Measurements from ENCODE around the gene SPATA46.

DNA sequence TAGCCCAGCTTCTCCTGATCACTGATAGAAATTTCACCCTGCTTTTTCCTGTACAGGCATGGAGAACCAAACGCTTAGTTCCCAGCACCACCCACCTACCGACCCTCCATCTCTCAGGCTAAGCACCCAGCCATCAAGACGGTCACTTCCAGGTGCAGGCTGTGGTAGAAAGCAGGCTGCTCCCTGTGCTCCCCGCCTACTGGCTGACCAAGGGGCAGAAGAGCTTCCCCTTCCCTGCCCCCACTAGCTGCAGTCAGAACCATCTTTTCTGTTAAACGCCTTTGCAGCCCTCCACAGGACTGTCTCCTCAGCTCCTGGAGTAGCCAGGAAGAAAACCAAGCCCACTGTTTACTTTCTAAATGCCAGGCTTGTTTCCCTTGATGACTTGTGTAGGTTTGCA, 23.0 kb downstream of the SPATA46 start:
- TF ChIP-seq, protein P1, sequence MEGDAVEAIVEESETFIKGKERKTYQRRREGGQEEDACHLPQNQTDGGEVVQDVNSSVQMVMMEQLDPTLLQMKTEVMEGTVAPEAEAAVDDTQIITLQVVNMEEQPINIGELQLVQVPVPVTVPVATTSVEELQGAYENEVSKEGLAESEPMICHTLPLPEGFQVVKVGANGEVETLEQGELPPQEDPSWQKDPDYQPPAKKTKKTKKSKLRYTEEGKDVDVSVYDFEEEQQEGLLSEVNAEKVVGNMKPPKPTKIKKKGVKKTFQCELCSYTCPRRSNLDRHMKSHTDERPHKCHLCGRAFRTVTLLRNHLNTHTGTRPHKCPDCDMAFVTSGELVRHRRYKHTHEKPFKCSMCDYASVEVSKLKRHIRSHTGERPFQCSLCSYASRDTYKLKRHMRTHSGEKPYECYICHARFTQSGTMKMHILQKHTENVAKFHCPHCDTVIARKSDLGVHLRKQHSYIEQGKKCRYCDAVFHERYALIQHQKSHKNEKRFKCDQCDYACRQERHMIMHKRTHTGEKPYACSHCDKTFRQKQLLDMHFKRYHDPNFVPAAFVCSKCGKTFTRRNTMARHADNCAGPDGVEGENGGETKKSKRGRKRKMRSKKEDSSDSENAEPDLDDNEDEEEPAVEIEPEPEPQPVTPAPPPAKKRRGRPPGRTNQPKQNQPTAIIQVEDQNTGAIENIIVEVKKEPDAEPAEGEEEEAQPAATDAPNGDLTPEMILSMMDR (IDR thresholded peaks at IDR 0.05): no peak
- no peak for TF ChIP-seq POLR2A (IDR thresholded peaks at IDR 0.05)
